Neural cell (in vitro differentiated cells): ENCODE measurements around the gene EXOC1L.

Experiments used
- CTCF ChIP-seq: fragments of 450-650 bp; IDR thresholded peaks from 2 replicates; pipeline ENCODE4 v1.5.1; 2014; ENCODE audit warnings: antibody characterized with exemption, mild to moderate bottlenecking, moderate library complexity; ENCODE audit not compliant: poor library complexity, severe bottlenecking
- EZH2 ChIP-seq: fragments of 200-600, 300-800 bp; shearing (Covaris generic), sonication (generic); IDR thresholded peaks from 2 replicates; pipeline ENCODE4 v1.6.1; 2014; ENCODE audit warnings: antibody characterized with exemption, low read length, borderline replicate concordance, mild to moderate bottlenecking; ENCODE audit not compliant: insufficient read depth, poor library complexity, severe bottlenecking
- MXI1 ChIP-seq: fragments of 450-650 bp; conservative IDR thresholded peaks from 2 replicates; pipeline ENCODE4 v1.6.1; 2014; ENCODE audit warnings: antibody characterized with exemption, mild to moderate bottlenecking; ENCODE audit not compliant: poor library complexity, severe bottlenecking
- POLR2AphosphoS5 ChIP-seq: IDR thresholded peaks from 2 replicates; pipeline ENCODE4 v1.6.1; 2012
- RAD21 ChIP-seq: fragments of 450-650 bp; conservative IDR thresholded peaks from 2 replicates; pipeline ENCODE4 v1.6.1; 2014; ENCODE audit warnings: antibody characterized with exemption, mild to moderate bottlenecking, moderate library complexity
- SMC3 ChIP-seq: fragments of 450-650 bp; conservative IDR thresholded peaks from 2 replicates; pipeline ENCODE4 v1.6.1; 2014; ENCODE audit warnings: antibody characterized with exemption, mild to moderate bottlenecking, moderate library complexity; ENCODE audit not compliant: poor library complexity
- TAF1 ChIP-seq: IDR thresholded peaks from 2 replicates; pipeline ENCODE4 v1.6.1; 2012; ENCODE audit warnings: low read depth
- TF ChIP-seq, protein P1 (sequence below): IDR thresholded peaks from 2 replicates; pipeline ENCODE4 v1.6.1; 2012; ENCODE audit warnings: borderline replicate concordance

DNA sequence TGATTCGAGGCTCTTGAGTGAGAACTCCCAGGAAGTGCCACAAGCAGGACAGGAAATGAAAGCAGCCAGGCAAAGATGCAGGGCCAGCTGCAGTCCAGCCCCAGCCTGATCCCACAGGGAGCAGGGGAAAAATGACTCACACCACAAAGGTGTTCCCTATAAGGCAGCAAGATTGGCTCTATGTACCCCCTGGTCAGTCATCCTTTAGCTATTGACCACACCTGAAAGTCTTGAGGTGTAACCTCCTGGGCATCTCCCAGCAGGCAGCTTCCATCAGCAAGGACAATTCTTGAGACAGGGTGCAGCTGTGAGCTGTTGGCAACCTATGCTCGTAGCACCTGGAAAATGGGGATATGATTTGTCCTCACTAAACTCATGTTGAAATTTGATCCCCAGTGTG is 27.9 kb upstream of the EXOC1L start:
- no peak for TF ChIP-seq EZH2
- TF ChIP-seq, protein P1, sequence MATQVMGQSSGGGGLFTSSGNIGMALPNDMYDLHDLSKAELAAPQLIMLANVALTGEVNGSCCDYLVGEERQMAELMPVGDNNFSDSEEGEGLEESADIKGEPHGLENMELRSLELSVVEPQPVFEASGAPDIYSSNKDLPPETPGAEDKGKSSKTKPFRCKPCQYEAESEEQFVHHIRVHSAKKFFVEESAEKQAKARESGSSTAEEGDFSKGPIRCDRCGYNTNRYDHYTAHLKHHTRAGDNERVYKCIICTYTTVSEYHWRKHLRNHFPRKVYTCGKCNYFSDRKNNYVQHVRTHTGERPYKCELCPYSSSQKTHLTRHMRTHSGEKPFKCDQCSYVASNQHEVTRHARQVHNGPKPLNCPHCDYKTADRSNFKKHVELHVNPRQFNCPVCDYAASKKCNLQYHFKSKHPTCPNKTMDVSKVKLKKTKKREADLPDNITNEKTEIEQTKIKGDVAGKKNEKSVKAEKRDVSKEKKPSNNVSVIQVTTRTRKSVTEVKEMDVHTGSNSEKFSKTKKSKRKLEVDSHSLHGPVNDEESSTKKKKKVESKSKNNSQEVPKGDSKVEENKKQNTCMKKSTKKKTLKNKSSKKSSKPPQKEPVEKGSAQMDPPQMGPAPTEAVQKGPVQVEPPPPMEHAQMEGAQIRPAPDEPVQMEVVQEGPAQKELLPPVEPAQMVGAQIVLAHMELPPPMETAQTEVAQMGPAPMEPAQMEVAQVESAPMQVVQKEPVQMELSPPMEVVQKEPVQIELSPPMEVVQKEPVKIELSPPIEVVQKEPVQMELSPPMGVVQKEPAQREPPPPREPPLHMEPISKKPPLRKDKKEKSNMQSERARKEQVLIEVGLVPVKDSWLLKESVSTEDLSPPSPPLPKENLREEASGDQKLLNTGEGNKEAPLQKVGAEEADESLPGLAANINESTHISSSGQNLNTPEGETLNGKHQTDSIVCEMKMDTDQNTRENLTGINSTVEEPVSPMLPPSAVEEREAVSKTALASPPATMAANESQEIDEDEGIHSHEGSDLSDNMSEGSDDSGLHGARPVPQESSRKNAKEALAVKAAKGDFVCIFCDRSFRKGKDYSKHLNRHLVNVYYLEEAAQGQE = no peak
- TF ChIP-seq CTCF = no peak
- no peak for TF ChIP-seq TAF1
- no peak for TF ChIP-seq SMC3
- TF ChIP-seq POLR2AphosphoS5 = no peak
- TF ChIP-seq MXI1 = no peak
- TF ChIP-seq RAD21 = no peak
